Measurements from ENCODE around the gene DNAH6.

- TF ChIP-seq POLR2AphosphoS5 (IDR thresholded peaks at IDR 0.05), result no peak
- no peak for TF ChIP-seq CTCF (IDR thresholded peaks at IDR 0.05)
Observed at GRCh38 chr2:84534225-84534624, 17.9 kb downstream of the DNAH6 start.

Data from gastroesophageal sphincter (tissue), 3 donors.